ENCODE results near the gene BICDL2. TPM values are rescaled to one million over a fixed set of nuclear protein-coding genes. Genes with fewer than 3 reads are reported as not detected.

Gene BICDL2
- total and polyA plus RNA-seq, 5 donors, result not detected

DNA sequence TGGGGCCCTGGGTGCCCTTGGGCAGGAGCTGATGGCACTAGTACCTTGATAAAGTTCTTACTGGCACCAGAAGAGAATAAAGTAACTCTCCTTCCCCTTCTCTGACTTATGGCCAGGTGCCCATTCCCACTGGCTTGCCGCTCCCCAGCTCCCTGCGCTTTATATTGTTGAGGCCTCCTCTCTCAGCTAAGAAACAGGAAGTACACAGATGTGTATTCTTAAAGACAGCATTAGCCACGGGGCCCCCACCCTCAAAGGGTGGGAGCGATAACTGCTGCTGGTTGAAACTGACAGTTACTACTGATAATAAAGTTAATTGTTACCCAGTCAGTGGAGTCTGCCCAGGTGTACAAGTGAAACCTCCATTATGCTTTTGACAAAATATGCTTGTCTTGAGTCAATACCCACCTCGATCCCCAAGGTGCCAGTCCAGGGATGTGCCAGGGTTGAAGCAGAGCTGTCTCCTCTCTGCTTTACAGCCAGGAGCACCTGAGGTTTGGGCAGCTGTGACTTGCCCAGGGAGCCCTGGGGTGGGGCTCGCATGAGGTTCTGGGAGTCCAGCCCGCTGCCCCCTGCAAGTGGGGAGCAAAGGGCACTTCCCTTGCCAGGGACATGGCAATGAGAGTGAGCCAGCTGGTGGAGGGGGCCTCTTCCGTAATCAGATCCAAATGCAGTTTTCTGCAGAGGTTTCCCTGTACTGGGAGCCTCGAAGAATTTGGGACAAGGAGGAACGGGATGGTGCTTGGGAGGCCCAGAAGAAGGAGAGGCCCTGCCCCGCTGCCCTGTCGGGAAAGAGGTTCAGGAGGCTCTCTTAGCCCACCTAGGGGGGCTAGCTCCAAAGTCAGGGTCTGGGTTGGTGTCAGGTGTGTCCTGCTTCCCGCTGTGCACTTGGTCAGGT, 29.4 kb downstream of the BICDL2 start:
- no peaks in the 10 kb centered on the region for H3K4me1 ChIP-seq (ENCODE audit: control insufficient read depth, insufficient read depth, low read length)
- H3K4me3 ChIP-seq (ENCODE audit: low read length), result no peak overlapping the region
- H3K27me3 ChIP-seq (ENCODE audit: control insufficient read depth, insufficient read depth), result no peaks in the 10 kb centered on the region
- WGBS, result 49% methylated on average over 13 of the region's 13 CpGs
- H3K9me3 ChIP-seq (ENCODE audit: control insufficient read depth, low read length), result no peaks in the 10 kb centered on the region
- intact Hi-C loops (cut with DNase I), result no loop called here
- H3K27ac ChIP-seq (ENCODE audit: low read length), result no peak overlapping the region
- ATAC-seq (no peak), DNase-seq (no peak)

DNA sequence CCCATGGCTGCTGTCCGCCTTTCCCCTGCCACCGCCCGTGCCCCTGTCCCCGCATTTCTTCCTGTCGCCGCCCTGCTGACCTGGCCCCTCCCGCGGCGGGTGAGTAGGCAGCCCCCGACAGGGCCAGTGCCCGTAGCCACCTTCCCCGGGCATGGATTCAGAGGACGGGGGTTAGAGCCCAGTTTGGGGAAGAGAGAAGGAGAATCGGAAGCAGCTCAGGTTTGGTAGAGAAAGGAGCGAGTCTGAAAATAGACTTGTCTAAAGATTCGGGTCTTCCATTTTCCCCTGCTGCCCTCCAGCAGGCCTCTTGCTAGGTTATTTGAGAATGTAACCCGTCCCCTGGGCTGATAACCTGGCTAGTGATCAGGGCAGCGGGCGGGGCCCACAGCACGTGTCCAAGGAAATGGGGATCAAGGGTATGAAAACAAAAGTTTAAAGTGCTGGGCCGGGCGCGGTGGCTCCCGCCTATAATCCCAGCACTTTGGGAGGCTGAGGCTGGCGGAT, 31.9 kb downstream of the BICDL2 start:
- intact Hi-C loops (cut with DNase I), result no loop called here
- 7% methylated on average over 25 of the region's 25 CpGs for WGBS
- Histone ChIP-seq H3K4me3 (ENCODE audit: low read length) (peak overlapping the region; percentile 68), H3K27me3 (ENCODE audit: control insufficient read depth, insufficient read depth) (no peaks in the 10 kb centered on the region), H3K4me1 (ENCODE audit: control insufficient read depth, insufficient read depth, low read length) (no peaks in the 10 kb centered on the region), H3K27ac (ENCODE audit: low read length) (no peak overlapping the region), H3K9me3 (ENCODE audit: control insufficient read depth, low read length) (no peaks in the 10 kb centered on the region)
- DNase-seq (no peak), ATAC-seq (no peak)

DNA sequence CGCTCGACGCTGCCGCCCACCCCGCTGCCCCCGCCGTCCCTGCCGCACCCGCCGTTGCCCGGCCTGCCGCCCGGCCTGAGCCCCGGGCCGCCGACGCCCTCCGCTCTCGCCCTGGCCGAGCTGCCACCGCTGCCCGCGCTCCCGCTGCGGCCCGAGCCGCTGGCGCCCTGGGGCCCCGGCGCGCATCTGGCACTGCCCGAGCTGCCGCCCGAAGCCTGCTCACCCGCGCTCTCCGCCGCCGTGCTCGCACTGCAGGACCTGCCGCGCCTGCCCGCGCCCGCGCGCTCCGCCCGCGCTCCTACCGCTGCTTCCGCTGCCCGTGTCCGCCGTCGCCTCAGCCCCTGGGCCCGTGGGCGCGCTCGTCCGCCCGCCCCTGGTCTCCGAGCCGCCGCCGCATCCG, 32.4 kb downstream of the BICDL2 start:
- no peak for DNase-seq
- H3K4me3 ChIP-seq (ENCODE audit: low read length), result peak overlapping the region; percentile 68
- H3K9me3 ChIP-seq (ENCODE audit: control insufficient read depth, low read length), result no peaks in the 10 kb centered on the region
- WGBS, result under 1% methylated on average over 41 of the region's 67 CpGs
- H3K4me1 ChIP-seq (ENCODE audit: control insufficient read depth, insufficient read depth, low read length), result no peaks in the 10 kb centered on the region
- H3K27ac ChIP-seq (ENCODE audit: low read length), result peak overlapping the region; percentile 49
- intact Hi-C loops (cut with DNase I), result no loop called here
- no peak for ATAC-seq
- no peaks in the 10 kb centered on the region for H3K27me3 ChIP-seq (ENCODE audit: control insufficient read depth, insufficient read depth)

DNA sequence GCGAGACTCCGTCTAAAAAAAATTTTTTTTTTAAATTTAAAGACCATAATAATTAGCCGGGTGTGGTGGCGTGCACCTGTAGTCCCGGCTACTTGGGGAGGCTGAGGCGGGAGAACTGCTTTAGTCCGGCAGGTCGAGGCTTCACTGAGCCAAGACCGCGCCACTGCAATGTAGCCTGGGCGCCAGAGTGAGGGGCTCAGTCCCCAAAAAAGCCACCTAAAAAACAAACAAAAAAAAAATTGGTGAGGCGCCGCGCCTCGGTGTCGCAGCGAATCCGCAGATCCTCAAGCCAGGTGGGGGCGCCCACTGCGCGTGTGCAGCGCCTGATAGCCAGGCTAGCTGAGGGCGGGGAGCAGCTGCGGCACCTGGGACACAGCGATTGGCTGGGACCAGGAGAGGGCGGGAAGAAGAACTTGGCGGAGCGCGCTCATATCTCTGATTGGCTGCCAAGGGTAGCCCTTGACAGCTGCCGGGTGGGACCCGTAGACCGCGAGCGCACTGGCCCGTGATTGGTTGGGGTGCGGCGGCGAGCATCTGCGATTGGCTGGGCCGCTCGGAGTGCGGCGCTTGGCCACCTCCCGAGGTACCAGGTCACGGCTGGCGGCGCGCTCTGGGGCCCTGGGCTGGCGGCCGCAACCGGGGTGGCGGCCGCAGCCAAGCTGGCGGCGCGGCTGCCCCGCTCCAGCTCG, 33.0 kb downstream of the BICDL2 start:
- no peak overlapping the region for H3K27ac ChIP-seq (ENCODE audit: low read length)
- no peaks in the 10 kb centered on the region for H3K9me3 ChIP-seq (ENCODE audit: control insufficient read depth, low read length)
- WGBS, result 8% methylated on average over 58 of the region's 58 CpGs
- peak; percentile 96 to 98 (median 97) for DNase-seq
- ATAC-seq, result peak; percentile 98 to 99
- H3K4me1 ChIP-seq (ENCODE audit: control insufficient read depth, insufficient read depth, low read length), result no peaks in the 10 kb centered on the region
- H3K27me3 ChIP-seq (ENCODE audit: control insufficient read depth, insufficient read depth), result no peaks in the 10 kb centered on the region
- H3K4me3 ChIP-seq (ENCODE audit: low read length), result peak overlapping the region; percentile 68
- intact Hi-C loops (cut with DNase I), result no loop called here

DNA sequence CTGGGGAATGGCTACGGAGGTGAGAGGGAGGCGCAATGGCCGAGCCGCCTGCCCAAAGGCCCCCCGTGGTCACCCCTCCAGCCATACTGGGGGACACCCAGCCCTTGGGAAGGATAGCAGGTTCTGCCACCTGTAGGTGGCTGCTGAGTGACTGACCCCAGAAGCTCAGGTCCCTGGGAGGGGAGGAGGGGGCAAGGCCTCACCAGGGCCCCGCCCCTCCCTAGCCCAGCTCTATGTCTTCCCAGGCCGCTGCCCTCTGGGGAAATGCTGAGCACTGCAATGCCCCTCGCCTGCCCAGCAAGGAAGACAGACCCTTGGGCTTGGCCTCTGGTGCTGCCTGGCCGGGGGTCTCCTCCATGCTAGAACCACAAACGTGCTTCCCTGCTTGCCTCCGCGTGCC, 35.4 kb downstream of the BICDL2 start:
- no peak overlapping the region for H3K27ac ChIP-seq (ENCODE audit: low read length)
- H3K27me3 ChIP-seq (ENCODE audit: control insufficient read depth, insufficient read depth), result no peaks in the 10 kb centered on the region
- intact Hi-C loops (cut with DNase I), result no loop called here
- no peaks in the 10 kb centered on the region for H3K4me1 ChIP-seq (ENCODE audit: control insufficient read depth, insufficient read depth, low read length)
- ATAC-seq (no peak), DNase-seq (no peak)
- no peaks in the 10 kb centered on the region for H3K9me3 ChIP-seq (ENCODE audit: control insufficient read depth, low read length)
- H3K4me3 ChIP-seq (ENCODE audit: low read length), result no peak overlapping the region
- 69% methylated on average over 12 of the region's 12 CpGs for WGBS

DNA sequence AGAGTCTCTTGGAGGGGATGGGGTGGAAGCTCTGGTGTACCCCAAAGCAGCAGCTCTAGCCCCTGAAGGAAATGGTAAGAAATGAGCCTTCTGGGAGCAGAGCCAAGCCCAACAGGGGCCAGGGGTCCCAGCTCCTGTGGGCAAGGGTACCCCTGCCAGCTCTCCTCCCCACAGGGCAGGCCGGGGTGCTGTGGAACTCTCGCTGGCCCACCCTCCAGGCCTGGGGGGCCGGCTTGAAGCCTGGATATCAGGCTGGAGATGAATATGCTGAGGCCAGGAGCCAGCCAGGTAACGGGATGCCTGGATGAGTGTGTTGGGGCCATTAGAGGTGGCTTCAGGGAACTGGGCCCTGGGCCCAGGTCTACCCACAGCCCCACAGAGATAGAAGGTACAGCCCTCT, 36.2 kb downstream of the BICDL2 start:
- Histone ChIP-seq H3K4me3 (ENCODE audit: low read length) (no peak overlapping the region), H3K27me3 (ENCODE audit: control insufficient read depth, insufficient read depth) (no peaks in the 10 kb centered on the region), H3K4me1 (ENCODE audit: control insufficient read depth, insufficient read depth, low read length) (no peaks in the 10 kb centered on the region), H3K9me3 (ENCODE audit: control insufficient read depth, low read length) (no peaks in the 10 kb centered on the region), H3K27ac (ENCODE audit: low read length) (no peak overlapping the region)
- intact Hi-C loops (cut with DNase I), result no loop called here
- peak in 1 of 3 donors; percentile 53 for DNase-seq
- no peak for ATAC-seq
- 83% methylated on average over 4 of the region's 4 CpGs for WGBS

- Histone ChIP-seq H3K4me1 (ENCODE audit: control insufficient read depth, insufficient read depth, low read length) (no peaks in the 10 kb centered on the region), H3K27me3 (ENCODE audit: control insufficient read depth, insufficient read depth) (no peaks in the 10 kb centered on the region), H3K9me3 (ENCODE audit: control insufficient read depth, low read length) (no peaks in the 10 kb centered on the region), H3K27ac (ENCODE audit: low read length) (no peak overlapping the region), H3K4me3 (ENCODE audit: low read length) (no peak overlapping the region)
- intact Hi-C loops (cut with DNase I), result no loop called here
- WGBS, result 74% methylated on average over 6 of the region's 6 CpGs
- ATAC-seq (no peak), DNase-seq (no peak)
Measured at GRCh38 chr16:2999929-3000328, 36.8 kb downstream of the BICDL2 start.

GRCh38 chr16:2996298-2996697, 40.4 kb downstream of the BICDL2 start:
- Histone ChIP-seq H3K9me3 (ENCODE audit: control insufficient read depth, low read length) (no peaks in the 10 kb centered on the region), H3K4me3 (ENCODE audit: low read length) (no peak overlapping the region), H3K4me1 (ENCODE audit: control insufficient read depth, insufficient read depth, low read length) (no peaks in the 10 kb centered on the region), H3K27me3 (ENCODE audit: control insufficient read depth, insufficient read depth) (no peaks in the 10 kb centered on the region), H3K27ac (ENCODE audit: low read length) (no peak overlapping the region)
- 71% methylated on average over 13 of the region's 13 CpGs for WGBS
- intact Hi-C loops (cut with DNase I), result no loop called here
- ATAC-seq, result no peak
- DNase-seq, result no peak

- DNase-seq (no peak), ATAC-seq (no peak)
- no peaks in the 10 kb centered on the region for H3K9me3 ChIP-seq (ENCODE audit: control insufficient read depth, low read length)
- no peak overlapping the region for H3K4me3 ChIP-seq (ENCODE audit: low read length)
- intact Hi-C loops (cut with DNase I), result no loop called here
- no peaks in the 10 kb centered on the region for H3K27me3 ChIP-seq (ENCODE audit: control insufficient read depth, insufficient read depth)
- WGBS, result 81% methylated on average over 14 of the region's 14 CpGs
- no peaks in the 10 kb centered on the region for H3K4me1 ChIP-seq (ENCODE audit: control insufficient read depth, insufficient read depth, low read length)
- H3K27ac ChIP-seq (ENCODE audit: low read length), result no peak overlapping the region
Measured at GRCh38 chr16:2992383-2993081, 44.2 kb downstream of the BICDL2 start.

DNA sequence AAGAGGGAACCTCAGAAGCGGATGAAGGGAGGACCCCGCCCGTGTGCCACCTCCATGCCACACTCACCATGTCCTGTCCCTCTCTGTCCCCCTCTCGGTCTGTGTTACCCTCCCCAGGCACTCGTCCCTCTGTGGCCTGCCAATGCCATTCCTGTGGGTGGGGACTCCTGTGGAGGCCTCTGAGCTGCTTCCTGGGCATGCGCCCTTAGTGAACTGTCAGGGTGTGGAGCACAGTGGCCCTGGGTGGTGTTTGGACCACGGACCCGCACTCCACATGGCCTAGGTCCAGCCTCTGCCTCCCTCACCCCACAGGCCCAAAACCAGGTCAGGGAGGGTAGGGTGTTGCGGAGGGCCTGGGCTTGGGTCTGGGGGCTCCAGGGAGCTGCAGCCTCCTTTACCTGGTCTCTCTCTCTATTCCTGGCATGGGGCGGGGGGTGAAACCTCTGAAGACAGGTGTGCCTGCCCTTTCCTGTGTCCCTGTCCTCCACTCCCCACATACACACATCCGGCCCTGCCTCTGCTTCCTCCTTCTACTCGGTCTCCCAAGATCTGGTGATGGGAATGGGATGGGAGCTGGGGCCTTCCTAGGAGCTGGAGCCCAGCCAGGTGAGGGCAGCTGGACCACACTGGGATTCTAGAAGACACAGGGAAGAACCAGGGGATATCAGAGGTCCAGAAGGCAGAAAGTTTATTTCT, 45.0 kb downstream of the BICDL2 start:
- intact Hi-C loops (cut with DNase I), result no loop called here
- 89% methylated on average over 12 of the region's 12 CpGs for WGBS
- no peak for ATAC-seq
- Histone ChIP-seq H3K9me3 (ENCODE audit: control insufficient read depth, low read length) (no peaks in the 10 kb centered on the region), H3K27me3 (ENCODE audit: control insufficient read depth, insufficient read depth) (no peaks in the 10 kb centered on the region), H3K4me3 (ENCODE audit: low read length) (no peak overlapping the region), H3K4me1 (ENCODE audit: control insufficient read depth, insufficient read depth, low read length) (no peaks in the 10 kb centered on the region), H3K27ac (ENCODE audit: low read length) (no peak overlapping the region)
- no peak for DNase-seq

Measured in right cardiac atrium (tissue), 5 donors.